Parathyroid adenoma (tissue), 2 donors: ENCODE results near the gene CHMP6.
A peak's percentile ranks its signal among the peaks of the same experiment; 100 is the strongest.

Experiments used
- H2AFZ ChIP-seq: fragments of 300-600 bp; sonication (generic); one replicate; pipeline ENCODE4 v1.7.0; 2017; ENCODE audit warnings: antibody characterized with exemption, mild to moderate bottlenecking
- H3K27ac ChIP-seq: fragments of 300-600 bp; sonication (generic); one replicate; pipeline ENCODE4 v1.7.0; 2017
- H3K27me3 ChIP-seq: fragments of 300-600 bp; sonication (generic); one replicate; pipeline ENCODE4 v1.7.0; 2017; ENCODE audit warnings: low read length; ENCODE audit not compliant: control insufficient read depth, insufficient read depth
- H3K36me3 ChIP-seq: fragments of 300-600 bp; sonication (generic); one replicate; pipeline ENCODE4 v1.7.0; 2017; ENCODE audit warnings: low read length; ENCODE audit not compliant: control insufficient read depth, insufficient read depth
- H3K4me1 ChIP-seq: fragments of 300-600 bp; sonication (generic); one replicate; pipeline ENCODE4 v1.7.0; 2017; ENCODE audit warnings: control low read depth
- H3K4me2 ChIP-seq: fragments of 300-600 bp; sonication (generic); one replicate; pipeline ENCODE4 v1.7.0; 2017; ENCODE audit warnings: low read length
- H3K4me3 ChIP-seq: fragments of 300-600 bp; sonication (generic); one replicate; pipeline ENCODE4 v1.7.0; 2017; ENCODE audit warnings: low read depth, low read length
- H3K79me2 ChIP-seq: fragments of 300-600 bp; sonication (generic); one replicate; pipeline ENCODE4 v1.7.0; 2017; ENCODE audit warnings: control low read depth
- H3K9ac ChIP-seq: fragments of 300-600 bp; sonication (generic); one replicate; pipeline ENCODE4 v1.7.0; 2017; ENCODE audit warnings: mild to moderate bottlenecking
- H3K9me3 ChIP-seq: fragments of 300-600 bp; sonication (generic); one replicate; pipeline ENCODE4 v1.7.0; 2017; ENCODE audit warnings: low read length; ENCODE audit not compliant: control insufficient read depth
- TF ChIP-seq, protein P1 (sequence below): fragments of 300-600 bp; sonication (generic); IDR thresholded peaks from one replicate; pipeline ENCODE4 v1.7.0; 2017; ENCODE audit warnings: antibody characterized with exemption, mild to moderate bottlenecking
- donor health status: primary hyperparathyroidism.

Gene CHMP6

DNA sequence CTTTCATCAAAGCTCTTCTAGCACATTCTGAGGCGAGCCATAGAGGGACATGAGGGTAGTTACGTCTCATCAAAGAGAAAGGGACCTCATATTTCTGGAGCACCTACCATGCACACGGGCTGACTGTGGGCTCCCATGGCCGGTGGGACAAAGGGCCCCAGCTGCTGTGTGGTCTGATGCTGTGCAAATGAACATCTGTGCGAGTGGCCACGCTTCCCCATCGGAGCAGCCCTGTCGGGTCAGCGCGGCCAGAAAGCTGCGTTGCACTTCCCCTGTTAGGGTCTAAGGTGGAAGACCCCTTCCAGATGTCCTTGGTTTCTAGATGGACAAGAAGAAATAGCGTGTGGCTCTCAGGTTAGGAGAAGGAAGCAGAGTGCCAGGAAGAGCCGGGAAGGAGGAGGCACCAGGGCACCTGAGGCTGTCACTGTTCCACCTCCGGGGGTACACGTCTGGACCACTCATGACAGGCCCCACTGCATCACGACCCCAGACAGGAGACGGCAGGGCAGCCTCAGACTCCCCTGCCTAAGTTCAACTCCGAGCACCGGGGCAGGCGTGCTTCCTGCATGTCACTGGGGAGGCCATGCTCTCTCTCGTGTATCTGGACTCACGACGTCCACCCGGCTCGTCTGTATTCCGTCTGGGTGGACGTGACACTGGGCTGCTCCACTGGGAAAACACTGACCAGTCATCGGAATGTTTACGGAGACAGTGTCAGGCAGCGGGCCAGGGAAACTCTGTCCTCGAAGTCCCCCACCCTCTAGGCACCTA lies 34.8 kb downstream of the CHMP6 start:
- Histone ChIP-seq H3K9me3 (no peaks in the 10 kb centered on the region), H3K79me2 (no peaks in the 10 kb centered on the region), H3K4me2 (no peak overlapping the region), H3K27me3 (no peaks in the 10 kb centered on the region), H3K27ac (no peak overlapping the region), H3K4me1 (peaks cover 2% of the 10 kb centered on the region), H3K4me3 (no peak overlapping the region), H2AFZ (no peak overlapping the region), H3K36me3 (no peaks in the 10 kb centered on the region), H3K9ac (no peak overlapping the region)
- TF ChIP-seq, protein P1, sequence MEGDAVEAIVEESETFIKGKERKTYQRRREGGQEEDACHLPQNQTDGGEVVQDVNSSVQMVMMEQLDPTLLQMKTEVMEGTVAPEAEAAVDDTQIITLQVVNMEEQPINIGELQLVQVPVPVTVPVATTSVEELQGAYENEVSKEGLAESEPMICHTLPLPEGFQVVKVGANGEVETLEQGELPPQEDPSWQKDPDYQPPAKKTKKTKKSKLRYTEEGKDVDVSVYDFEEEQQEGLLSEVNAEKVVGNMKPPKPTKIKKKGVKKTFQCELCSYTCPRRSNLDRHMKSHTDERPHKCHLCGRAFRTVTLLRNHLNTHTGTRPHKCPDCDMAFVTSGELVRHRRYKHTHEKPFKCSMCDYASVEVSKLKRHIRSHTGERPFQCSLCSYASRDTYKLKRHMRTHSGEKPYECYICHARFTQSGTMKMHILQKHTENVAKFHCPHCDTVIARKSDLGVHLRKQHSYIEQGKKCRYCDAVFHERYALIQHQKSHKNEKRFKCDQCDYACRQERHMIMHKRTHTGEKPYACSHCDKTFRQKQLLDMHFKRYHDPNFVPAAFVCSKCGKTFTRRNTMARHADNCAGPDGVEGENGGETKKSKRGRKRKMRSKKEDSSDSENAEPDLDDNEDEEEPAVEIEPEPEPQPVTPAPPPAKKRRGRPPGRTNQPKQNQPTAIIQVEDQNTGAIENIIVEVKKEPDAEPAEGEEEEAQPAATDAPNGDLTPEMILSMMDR = no peak

DNA sequence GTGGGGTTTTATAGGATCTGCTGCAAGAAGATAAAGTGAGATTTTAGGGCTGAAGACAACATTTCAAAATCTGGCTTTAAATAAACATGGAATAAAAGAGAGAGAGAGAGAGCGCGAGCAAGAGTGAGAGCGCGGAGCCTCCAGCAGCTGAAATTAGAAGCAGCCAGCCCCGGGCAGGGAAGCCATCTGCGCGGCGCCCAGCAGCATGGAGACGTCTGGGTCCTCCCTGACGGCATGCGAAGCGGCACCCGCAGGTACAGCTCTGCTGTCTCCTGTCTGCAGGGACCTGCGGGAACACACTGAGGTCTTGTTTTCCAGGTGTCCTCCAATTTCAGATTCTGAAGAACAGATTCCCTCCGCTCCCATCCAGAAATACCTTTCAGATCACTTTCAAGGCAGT lies 35.4 kb downstream of the CHMP6 start:
- Histone ChIP-seq H3K4me2 (peak overlapping the region; percentile 43), H3K27ac (no peak overlapping the region), H2AFZ (no peak overlapping the region), H3K4me3 (no peak overlapping the region), H3K79me2 (no peaks in the 10 kb centered on the region), H3K9me3 (no peaks in the 10 kb centered on the region), H3K27me3 (no peaks in the 10 kb centered on the region), H3K9ac (no peak overlapping the region), H3K4me1 (peaks cover 2% of the 10 kb centered on the region), H3K36me3 (no peaks in the 10 kb centered on the region)
- TF ChIP-seq, protein P1 = no peak

DNA sequence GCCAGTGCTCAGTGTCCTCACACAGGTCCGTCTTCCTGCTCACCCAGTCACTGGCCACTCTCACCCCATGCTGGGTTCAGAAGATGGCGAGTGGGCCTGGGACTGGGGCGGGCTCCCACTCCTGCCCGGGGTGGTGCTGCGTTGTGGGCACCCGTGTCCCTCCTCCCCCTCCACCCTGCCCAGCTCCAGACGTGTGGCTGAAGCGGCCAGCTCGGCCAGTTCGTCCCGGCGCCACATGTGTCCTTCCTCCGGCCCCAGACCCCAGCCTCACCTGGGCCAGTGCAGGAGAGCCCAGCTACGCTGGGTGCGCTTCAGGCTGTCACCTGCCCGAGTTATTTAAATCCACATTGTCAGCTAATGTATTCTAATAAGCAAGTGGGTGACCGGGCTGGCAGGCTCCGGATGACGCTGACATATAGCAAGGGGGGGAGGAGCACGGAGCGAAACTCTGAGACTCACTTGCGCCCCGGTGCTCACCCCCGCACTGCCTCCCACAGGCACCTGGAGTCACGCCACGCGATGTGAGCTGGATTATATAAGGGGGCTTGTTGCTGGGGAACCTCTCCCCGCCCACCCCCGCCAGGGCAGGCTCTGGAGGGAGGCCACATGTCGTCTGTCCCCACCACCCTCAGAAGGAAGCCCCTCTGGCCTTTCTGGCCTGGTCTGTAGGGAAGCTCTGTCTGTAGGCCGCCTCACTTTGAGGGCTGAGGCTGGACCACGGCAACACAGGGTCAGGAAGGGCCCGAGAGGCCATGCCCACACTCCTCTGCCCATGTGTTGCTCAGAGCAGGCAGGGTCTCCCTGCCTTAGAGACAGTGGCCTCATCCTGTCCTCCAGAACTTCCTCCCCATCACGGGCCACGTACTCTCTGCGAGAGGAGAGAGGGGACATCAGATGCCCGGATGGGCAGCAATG lies 36.2 kb downstream of the CHMP6 start:
- Histone ChIP-seq H2AFZ (no peak overlapping the region), H3K9ac (no peak overlapping the region), H3K27ac (no peak overlapping the region), H3K9me3 (no peaks in the 10 kb centered on the region), H3K79me2 (no peaks in the 10 kb centered on the region), H3K4me2 (peak overlapping the region; percentile 43), H3K4me3 (no peak overlapping the region), H3K27me3 (no peaks in the 10 kb centered on the region), H3K4me1 (peaks cover 2% of the 10 kb centered on the region), H3K36me3 (no peaks in the 10 kb centered on the region)
- TF ChIP-seq, protein P1 = no peak

DNA sequence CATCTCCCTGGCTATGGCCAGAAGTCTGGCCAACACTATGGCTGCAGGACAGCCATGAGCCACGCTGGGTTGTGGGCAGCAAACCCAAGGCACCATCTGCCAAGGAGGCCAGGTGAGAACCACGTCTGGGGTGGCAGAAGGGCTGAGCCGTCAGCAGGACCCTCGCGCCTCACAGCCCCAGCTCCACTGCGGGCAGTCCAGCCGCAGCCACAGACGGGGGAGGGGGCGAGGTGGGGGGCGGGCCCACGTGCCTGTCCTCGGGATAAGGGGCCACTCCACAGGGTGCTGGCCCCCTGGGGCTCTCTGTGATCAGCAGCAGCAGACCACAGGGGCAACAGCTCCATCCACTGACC lies 36.8 kb downstream of the CHMP6 start:
- H3K27ac ChIP-seq = no peak overlapping the region
- peaks cover 2% of the 10 kb centered on the region for H3K4me1 ChIP-seq
- no peak overlapping the region for H3K4me2 ChIP-seq
- no peak overlapping the region for H3K9ac ChIP-seq
- no peak overlapping the region for H2AFZ ChIP-seq
- no peaks in the 10 kb centered on the region for H3K36me3 ChIP-seq
- TF ChIP-seq, protein P1 = no peak
- H3K79me2 ChIP-seq = no peaks in the 10 kb centered on the region
- no peaks in the 10 kb centered on the region for H3K27me3 ChIP-seq
- no peaks in the 10 kb centered on the region for H3K9me3 ChIP-seq
- H3K4me3 ChIP-seq = no peak overlapping the region
